GM18499 (cell line): ENCODE results near the gene GPR62.
"Not testable (repeated sequence)": the region's sequence is repeated elsewhere in the genome, so short reads cannot be mapped to it uniquely, and the experiment has no call there.

Experiments
- ATAC-seq: cut with Tn5 transposase; IDR thresholded peaks from one replicate; pipeline ENCODE4 v1.9.1; 2021; ENCODE audit warnings: moderate number of reproducible peaks; ENCODE audit not compliant: insufficient read depth, unreplicated experiment

Gene GPR62, protein sequence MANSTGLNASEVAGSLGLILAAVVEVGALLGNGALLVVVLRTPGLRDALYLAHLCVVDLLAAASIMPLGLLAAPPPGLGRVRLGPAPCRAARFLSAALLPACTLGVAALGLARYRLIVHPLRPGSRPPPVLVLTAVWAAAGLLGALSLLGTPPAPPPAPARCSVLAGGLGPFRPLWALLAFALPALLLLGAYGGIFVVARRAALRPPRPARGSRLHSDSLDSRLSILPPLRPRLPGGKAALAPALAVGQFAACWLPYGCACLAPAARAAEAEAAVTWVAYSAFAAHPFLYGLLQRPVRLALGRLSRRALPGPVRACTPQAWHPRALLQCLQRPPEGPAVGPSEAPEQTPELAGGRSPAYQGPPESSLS

GRCh38 chr3:51955175-51955892 is at the start of gene GPR62:
Gene GPR62 (plus strand): TSS chr3:51955381. CDS start chr3:51955653, 272 bp downstream.
- no peak for ATAC-seq

DNA sequence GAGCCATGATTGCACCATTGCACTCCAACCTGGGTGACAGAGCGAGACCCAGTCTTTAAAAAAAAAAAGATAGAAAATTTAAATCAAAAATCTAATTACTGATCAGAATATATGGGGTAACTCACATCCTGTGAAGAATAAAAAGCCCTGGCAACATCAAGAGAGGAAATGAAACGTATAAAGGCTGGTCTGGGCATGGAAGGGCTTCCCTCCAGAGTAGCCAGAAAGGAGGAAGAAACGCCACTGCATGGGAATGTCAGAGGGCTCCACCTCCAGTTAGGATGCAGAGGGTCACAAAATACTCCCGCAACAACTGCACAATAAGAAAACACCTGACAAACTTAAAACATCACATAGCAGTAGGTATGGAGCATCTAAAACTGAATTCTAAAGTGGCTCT is 47.2 kb upstream of the GPR62 start:
- no peak for ATAC-seq

- no peak for ATAC-seq
These were observed 38.8 kb upstream of the GPR62 start for GRCh38 chr3:51916418-51916817.

DNA sequence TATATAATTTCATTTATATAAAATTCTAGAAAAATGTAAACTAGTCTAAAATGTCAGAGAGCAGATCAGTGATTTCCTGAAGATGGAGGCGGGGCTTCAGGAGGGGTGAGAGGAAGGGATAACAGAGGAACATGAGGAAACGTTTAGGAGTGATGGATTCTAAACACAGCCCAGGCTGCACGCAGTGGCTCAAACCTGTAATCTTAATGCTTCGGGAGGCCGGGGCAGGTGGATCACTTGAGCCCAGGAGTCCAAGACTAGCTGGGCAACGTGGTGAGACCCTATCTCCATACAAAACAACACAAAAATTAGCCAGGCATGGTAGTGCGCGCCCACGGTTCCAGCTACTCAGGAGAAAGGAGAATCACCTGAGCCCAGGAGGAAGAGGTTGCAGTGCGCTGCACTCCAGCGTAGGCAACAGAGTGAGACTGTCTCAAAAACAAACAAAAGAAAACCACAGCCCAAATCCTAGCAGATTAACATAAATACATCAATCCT is 34.1 kb upstream of the GPR62 start:
- no peak for ATAC-seq

GRCh38 chr3:51927061-51927977 is 27.9 kb upstream of the GPR62 start:
- no peak for ATAC-seq

DNA sequence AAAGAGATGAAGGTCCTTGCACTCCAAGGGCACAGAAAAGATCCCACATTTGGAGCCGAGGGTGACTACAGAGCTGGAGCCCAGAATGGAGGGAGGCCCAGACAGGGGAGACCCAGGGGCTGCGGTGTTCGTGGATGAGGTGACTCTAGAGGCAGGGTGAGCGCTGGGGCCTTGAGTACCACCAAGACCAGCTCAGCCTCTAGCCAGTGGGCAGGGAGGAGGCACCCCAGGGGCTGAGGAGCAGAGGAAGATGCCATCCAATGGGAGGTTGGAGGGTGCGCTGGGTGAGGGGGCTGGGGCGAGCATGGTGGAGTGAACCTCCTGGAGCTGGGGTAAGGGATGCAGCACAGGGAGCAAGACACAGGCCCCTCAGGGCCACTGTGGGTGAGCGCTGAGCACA is 26.7 kb upstream of the GPR62 start:
- ATAC-seq = no peak

- ATAC-seq = not testable (repeated sequence)
These were observed 26.2 kb upstream of the GPR62 start for GRCh38 chr3:51928981-51929380.

- ATAC-seq = no peak
These were observed 25.7 kb upstream of the GPR62 start for GRCh38 chr3:51929420-51930003.

- no peak for ATAC-seq
These were observed 24.7 kb upstream of the GPR62 start for GRCh38 chr3:51930439-51930838.

DNA sequence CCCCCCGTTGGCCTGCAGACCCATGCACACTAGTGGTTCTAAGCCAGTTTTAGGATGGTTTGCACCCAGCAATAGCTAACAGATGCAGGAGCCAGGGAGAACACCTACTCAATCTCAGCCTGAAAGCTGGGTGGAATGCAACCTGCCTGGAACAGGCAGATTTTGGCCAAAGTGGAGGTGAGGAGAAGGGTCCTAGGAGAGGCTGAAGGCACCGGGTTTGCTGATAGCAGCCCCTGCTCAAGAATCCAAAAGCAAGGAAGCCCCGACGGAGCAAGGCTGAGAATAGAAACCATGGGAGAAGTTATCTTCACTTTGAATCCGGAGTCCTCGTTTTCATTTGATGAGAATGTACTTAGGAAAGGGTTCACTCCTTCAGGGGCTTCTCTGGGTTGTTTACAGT is 23.4 kb upstream of the GPR62 start:
- no peak for ATAC-seq

- ATAC-seq = no peak
These were observed 22.5 kb upstream of the GPR62 start for GRCh38 chr3:51932471-51933370.

GRCh38 chr3:51933471-51934138 is 21.6 kb upstream of the GPR62 start:
- no peak for ATAC-seq

DNA sequence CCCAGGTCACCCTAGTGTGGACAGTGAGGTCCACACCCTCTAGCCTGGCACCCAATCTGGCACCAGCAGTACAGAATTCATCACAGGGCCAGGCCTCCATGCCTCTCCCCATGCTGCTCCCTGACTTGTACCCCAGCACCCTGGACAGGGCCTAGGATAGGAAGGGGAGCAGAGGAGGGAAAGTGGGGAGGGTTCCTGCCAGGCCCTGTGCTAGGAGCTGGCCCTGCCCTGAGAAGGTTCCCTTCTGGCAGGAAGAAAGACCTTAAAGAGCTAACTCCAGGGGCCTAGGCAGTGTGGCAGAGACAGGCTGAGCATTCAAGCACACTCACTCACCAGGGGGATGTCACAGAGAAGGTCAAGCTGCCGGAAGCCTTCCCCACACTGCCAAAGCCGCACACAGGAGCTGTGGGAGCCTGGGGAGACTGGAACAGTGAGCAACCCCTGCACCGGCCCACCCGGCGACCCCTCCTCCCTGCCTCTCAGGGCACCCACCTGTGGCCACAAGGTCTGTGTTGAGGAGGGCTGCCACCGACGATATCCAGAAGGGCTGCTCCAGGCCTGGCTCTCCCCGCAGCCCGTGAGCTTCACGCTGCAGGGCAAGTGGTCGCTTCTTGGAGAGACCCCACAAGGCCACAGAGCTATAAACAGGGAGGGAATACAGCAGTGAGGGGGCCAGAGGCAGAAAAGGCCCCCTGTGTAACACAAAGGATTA is 20.9 kb upstream of the GPR62 start:
- no peak for ATAC-seq

GRCh38 chr3:51934991-51935885 is 19.9 kb upstream of the GPR62 start:
- ATAC-seq = no peak

DNA sequence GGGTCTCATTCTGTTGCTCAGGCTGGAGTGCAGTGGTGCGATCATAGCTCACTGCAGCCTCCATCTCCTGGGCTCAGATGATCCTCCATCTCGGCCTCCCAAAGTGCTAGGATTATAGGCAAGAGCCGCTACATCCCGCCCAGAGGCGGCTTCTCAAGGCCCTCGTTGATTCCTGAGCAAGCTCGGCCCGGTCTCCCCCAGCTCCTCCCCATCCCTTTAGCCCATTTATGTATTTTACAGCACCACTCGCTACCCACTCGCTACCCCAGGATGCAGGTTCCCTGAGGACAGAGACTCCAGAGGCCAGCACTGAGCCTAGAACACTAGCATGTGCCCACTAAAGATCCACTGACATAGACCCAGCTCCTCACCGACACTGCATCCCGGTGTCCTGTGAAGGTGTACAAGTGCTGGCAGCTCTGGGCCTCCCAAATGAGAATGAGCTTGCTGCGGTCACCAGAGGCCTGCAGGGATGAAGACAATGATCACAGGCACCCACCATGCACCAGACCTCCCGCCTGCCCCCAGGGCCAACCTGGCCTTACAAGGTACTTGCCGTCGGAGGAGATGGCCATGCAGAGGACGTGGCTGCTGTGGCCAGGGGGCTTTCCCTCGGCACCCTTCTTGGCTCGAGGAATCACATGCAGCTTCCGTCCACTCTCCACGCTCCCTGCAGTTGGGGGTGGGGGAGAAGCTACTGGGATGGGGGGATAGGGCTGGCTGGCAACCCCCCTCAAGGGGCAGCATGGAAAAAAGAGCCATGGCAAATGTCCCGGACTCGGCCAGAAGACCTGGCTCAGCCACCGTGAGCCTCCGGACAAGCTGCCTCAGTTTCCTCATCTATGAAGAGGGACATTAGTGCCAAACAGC is 19.1 kb upstream of the GPR62 start:
- ATAC-seq = no peak

DNA sequence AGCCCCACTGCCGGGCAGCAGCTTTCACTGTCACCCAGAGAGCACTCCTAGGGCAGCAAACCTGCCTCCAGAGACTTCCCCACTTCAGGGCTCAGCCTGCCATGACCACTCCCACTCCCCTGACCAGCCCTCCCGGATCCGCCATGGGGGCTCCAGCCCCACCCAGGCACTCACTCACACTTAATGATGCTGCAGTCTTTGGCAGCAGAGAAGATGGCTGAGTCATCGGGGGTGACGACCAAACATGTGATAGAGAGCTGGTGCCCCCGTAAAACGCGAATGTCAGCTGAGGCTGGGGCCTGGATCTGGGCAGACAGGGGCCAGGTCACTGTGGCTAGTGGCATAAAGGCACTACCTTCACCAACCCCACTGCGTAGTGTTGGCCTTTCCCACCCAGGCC is 18.2 kb upstream of the GPR62 start:
- ATAC-seq = no peak
